Osteocyte (in vitro differentiated cells): Measurements from ENCODE around the gene CHRNA5. TPM values are rescaled to one million over a fixed set of nuclear protein-coding genes. Genes with fewer than 3 reads are reported as not detected.
A peak's percentile ranks its signal among the peaks of the same experiment; 100 is the strongest.

Experiments
- DNase-seq: peaks from one replicate; pipeline ENCODE4 v3.0.0; 2021; ENCODE audit warnings: mixed read lengths; ENCODE audit not compliant: unreplicated experiment; ENCODE audit errors: extremely low spot score
- H3K27ac Mint-ChIP-seq: one replicate; pipeline ENCODE4 v1.8.0; 2021; ENCODE audit warnings: mild to moderate bottlenecking, mixed read lengths; ENCODE audit not compliant: unreplicated experiment
- H3K27me3 Mint-ChIP-seq: one replicate; pipeline ENCODE4 v1.8.0; 2021; ENCODE audit warnings: mixed read lengths; ENCODE audit not compliant: unreplicated experiment
- H3K36me3 Mint-ChIP-seq: one replicate; pipeline ENCODE4 v1.8.0; 2021; ENCODE audit warnings: mixed read lengths; ENCODE audit not compliant: unreplicated experiment
- H3K4me1 Mint-ChIP-seq: one replicate; pipeline ENCODE4 v1.8.0; 2021; ENCODE audit warnings: mixed read lengths; ENCODE audit not compliant: unreplicated experiment
- H3K4me3 Mint-ChIP-seq: one replicate; pipeline ENCODE4 v1.8.0; 2021; ENCODE audit warnings: mild to moderate bottlenecking, moderate library complexity, mixed read lengths; ENCODE audit not compliant: unreplicated experiment
- H3K9me3 Mint-ChIP-seq: one replicate; pipeline ENCODE4 v1.8.0; 2021; ENCODE audit warnings: mixed read lengths; ENCODE audit not compliant: unreplicated experiment
- total RNA-seq: library from RNA; stranded (reverse); gene quantifications from 2 replicates; pipeline ENCODE4 v1.2.1, GENCODE V29; 2021
- TF ChIP-seq, protein P1 (sequence below): fragments of 200-600 bp; sonication (generic); IDR thresholded peaks from 2 replicates; pipeline ENCODE4 v1.5.0; 2021; ENCODE audit warnings: antibody characterized with exemption, mild to moderate bottlenecking, moderate library complexity

Gene CHRNA5
- total RNA-seq, 1 donor from 2014 or later: 1.1 TPM

DNA sequence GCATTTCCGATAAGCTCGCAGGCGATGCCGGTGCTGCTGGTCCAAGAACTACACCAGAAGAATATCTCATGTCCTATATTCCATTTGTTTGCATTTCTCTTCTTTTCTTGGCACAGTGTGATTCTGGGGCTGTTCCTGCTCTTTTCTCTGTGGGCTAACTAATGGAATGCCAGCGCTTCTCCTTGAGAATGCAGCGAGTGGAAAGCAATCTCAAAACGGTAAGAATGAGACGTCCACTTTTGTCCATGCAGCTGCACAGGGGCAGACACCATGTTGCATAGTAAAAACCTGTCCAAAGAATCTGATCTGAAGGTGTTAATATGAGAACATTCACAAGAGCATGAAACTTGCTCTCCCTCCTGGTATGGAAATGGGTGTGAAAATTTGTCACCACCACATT lies 62.0 kb downstream of the CHRNA5 start:
- TF ChIP-seq, protein P1, sequence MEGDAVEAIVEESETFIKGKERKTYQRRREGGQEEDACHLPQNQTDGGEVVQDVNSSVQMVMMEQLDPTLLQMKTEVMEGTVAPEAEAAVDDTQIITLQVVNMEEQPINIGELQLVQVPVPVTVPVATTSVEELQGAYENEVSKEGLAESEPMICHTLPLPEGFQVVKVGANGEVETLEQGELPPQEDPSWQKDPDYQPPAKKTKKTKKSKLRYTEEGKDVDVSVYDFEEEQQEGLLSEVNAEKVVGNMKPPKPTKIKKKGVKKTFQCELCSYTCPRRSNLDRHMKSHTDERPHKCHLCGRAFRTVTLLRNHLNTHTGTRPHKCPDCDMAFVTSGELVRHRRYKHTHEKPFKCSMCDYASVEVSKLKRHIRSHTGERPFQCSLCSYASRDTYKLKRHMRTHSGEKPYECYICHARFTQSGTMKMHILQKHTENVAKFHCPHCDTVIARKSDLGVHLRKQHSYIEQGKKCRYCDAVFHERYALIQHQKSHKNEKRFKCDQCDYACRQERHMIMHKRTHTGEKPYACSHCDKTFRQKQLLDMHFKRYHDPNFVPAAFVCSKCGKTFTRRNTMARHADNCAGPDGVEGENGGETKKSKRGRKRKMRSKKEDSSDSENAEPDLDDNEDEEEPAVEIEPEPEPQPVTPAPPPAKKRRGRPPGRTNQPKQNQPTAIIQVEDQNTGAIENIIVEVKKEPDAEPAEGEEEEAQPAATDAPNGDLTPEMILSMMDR: no peak
- Mint-ChIP-seq H3K9me3 (no peaks in the 10 kb centered on the region), H3K36me3 (no peaks in the 10 kb centered on the region), H3K4me1 (no peaks in the 10 kb centered on the region), H3K27me3 (peaks cover 70% of the 10 kb centered on the region), H3K4me3 (no peak overlapping the region), H3K27ac (no peak overlapping the region)
- no peak for DNase-seq

DNA sequence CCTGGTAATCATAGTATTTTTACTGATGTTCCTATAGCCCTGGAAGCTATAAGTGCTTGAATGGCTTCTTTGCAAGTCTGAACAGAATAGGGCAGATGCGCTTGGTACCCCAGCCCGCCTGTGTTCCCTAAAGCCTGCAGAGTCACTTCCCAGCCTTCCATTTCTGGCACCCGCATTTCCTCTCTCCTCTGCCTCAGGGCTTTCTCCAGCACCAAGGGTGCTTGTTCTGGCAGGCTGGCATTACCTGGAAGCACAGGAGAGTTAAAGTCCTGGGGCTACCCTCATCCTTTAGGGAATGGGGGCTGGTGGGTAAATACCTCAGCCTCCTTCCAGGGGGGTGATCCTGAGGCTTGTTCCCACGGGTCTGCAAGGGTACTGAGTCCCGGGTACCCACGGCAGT lies 62.9 kb downstream of the CHRNA5 start:
- Mint-ChIP-seq H3K27ac (no peak overlapping the region), H3K4me3 (no peak overlapping the region), H3K4me1 (no peaks in the 10 kb centered on the region), H3K36me3 (no peaks in the 10 kb centered on the region), H3K27me3 (peaks cover 70% of the 10 kb centered on the region), H3K9me3 (no peaks in the 10 kb centered on the region)
- DNase-seq: no peak
- TF ChIP-seq, protein P1: no peak

DNA sequence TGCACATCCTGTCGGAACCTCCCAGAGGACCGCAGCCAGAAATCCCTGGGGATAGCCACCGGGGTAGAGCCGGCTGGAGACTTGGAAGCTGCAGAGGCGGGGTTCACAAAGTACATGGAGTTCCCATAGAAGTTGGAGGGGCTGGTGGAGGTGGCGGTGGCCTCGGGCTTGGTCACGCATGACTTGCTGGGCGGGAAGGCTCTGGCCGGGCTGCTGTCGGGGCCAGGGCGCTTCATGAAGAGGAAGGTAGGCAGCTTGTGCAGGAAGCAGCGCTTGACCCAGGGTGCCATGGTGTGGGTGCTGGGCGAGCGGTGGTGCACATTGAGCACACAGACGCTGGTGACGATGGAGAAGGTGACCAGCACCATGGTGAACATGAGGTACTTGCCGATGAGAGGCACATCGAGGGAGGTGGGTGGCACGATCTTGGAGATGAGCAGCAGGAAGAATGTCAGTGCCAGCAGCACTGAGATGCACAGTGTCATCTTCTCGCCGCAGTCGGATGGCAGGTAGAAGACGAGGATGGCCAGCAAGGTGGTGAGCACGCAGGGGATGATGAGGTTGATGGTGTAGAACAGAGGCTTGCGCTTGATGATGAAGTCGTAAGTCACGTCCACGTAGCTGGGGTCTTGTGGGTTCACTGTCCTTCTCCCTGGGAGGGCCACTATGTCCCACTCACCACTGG lies 63.9 kb downstream of the CHRNA5 start:
- Mint-ChIP-seq H3K4me1 (no peaks in the 10 kb centered on the region), H3K27me3 (peaks cover 64% of the 10 kb centered on the region), H3K36me3 (peaks cover 2% of the 10 kb centered on the region), H3K27ac (no peak overlapping the region), H3K4me3 (no peak overlapping the region), H3K9me3 (peaks cover 3% of the 10 kb centered on the region)
- peak; percentile 70 for DNase-seq
- TF ChIP-seq, protein P1: no peak

DNA sequence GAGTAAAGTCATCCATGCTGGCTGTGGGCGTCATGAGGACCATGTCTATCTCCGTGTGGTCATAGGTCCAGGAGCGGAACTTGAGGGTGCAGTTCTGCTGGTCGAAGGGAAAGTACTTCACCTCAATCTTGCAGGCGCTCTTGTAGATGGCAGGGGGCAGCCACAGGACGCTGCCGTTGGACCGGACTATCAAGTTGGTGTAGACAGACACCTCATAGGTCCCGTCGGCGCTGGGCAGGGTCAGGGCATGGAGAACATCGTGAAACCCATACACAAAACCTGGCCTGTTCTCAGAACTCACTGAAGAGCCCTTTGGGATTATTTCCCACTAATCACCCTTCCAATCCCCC lies 64.4 kb downstream of the CHRNA5 start:
- no peak for DNase-seq
- no peaks in the 10 kb centered on the region for H3K4me1 Mint-ChIP-seq
- no peak overlapping the region for H3K4me3 Mint-ChIP-seq
- H3K27me3 Mint-ChIP-seq: peaks cover 59% of the 10 kb centered on the region
- peaks cover 3% of the 10 kb centered on the region for H3K9me3 Mint-ChIP-seq
- TF ChIP-seq, protein P1: no peak
- no peak overlapping the region for H3K27ac Mint-ChIP-seq
- peaks cover 2% of the 10 kb centered on the region for H3K36me3 Mint-ChIP-seq

DNA sequence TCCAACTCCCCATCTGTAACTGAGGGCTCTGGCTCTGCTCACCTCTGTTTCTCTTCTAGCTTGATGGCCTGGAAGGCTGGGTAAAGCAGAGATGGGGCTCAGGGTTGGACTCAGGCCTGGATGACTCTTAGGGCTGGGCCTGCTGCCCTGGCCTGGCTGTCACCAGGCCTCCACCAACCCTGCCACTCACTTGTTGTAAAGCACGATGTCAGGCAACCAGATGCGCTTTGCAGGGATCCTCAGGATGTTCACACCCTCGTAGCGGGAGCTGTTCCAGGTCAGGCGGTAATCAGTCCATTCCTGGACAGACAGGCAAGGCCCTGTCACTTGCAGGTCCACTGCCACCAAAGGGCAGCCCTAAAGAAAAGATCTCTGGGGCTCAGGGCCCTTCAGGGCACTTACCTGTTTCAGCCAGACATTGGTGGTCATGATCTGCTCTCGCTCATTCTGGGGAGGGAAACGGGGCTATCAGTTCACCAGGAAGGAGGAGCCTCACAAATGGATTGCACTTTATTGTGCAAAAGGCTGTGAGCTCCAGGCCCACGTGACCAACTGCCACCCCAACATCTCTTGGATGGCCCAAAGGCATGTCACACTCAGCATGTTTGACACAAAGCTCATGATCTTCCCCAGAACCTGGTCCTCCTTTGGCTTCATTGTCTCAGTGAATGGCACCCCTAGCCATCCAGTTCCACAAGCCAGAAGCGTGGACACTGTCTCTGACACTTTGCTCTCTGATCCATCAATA lies 65.7 kb downstream of the CHRNA5 start:
- peaks cover 2% of the 10 kb centered on the region for H3K36me3 Mint-ChIP-seq
- no peak overlapping the region for H3K4me3 Mint-ChIP-seq
- no peaks in the 10 kb centered on the region for H3K4me1 Mint-ChIP-seq
- DNase-seq: peak; percentile 60
- peaks cover 3% of the 10 kb centered on the region for H3K9me3 Mint-ChIP-seq
- TF ChIP-seq, protein P1: no peak
- H3K27ac Mint-ChIP-seq: no peak overlapping the region
- H3K27me3 Mint-ChIP-seq: peaks cover 51% of the 10 kb centered on the region
